Psoas muscle (tissue), 8 donors: Measurements from ENCODE around the gene SPATA31D4. TPM values are rescaled to one million over a fixed set of nuclear protein-coding genes. Genes with fewer than 3 reads are reported as not detected.
A peak's percentile ranks its signal among the peaks of the same experiment; 100 is the strongest.
"Not testable (repeated sequence)": the region's sequence is repeated elsewhere in the genome, so short reads cannot be mapped to it uniquely, and the experiment has no call there.

ENCODE experiments used
- ATAC-seq, 4 donors: fragments of 200-7000 bp; cut with Tn5 transposase; one replicate each; pipeline ENCODE4 v1.9.1; 2020; ENCODE audit warnings: moderate library complexity in 3 of 4, mild to moderate bottlenecking in 2 of 4
- DNase-seq, 2 donors: peaks; one replicate each; pipeline ENCODE4 v3.0.0-alpha.2; 2020
- H3K27ac ChIP-seq: fragments of 200-600 bp; one replicate; pipeline ENCODE4 v1.8.0; 2022
- H3K27me3 ChIP-seq, 3 donors: fragments of 200-600 bp in 1 of 3; one replicate each; pipeline versions ENCODE4 v1.6.1 to v1.8.0; 2013 to 2022; ENCODE audit warnings: low read length in 2 of 3, mild to moderate bottlenecking in 2 of 3, moderate library complexity in 1 of 3; ENCODE audit not compliant: insufficient read depth in 3 of 3
- H3K36me3 ChIP-seq, 2 donors: fragments of 200-600 bp in 1 of 2; one replicate each; pipeline versions ENCODE4 v1.6.1 to v1.8.0; 2013 to 2022; ENCODE audit warnings: low read depth in 1 of 2, mild to moderate bottlenecking in 1 of 2, moderate library complexity in 1 of 2; ENCODE audit not compliant: insufficient read depth in 1 of 2
- H3K4me1 ChIP-seq: fragments of 200-600 bp; one replicate; pipeline ENCODE4 v1.8.0; 2022
- H3K4me3 ChIP-seq: fragments of 200-600 bp; one replicate; pipeline ENCODE4 v1.8.0; 2022; ENCODE audit warnings: mild to moderate bottlenecking
- H3K9me3 ChIP-seq: fragments of 200-600 bp; one replicate; pipeline ENCODE4 v1.8.0; 2022
- CTCF ChIP-seq: fragments of 200-600 bp; IDR thresholded peaks from one replicate; pipeline ENCODE4 v1.8.0; 2022; ENCODE audit warnings: antibody characterized with exemption
- WGBS, 3 donors: extraction: QIAGEN DNeasy Blood & Tissue Kit; methylation state at CpG; one replicate each; pipeline versions ENCODE4 v1.1.6 to v1.1.7; 2013; 5-methylcytosine and 5-hydroxymethylcytosine counted together
- intact Hi-C, 2 donors: fragments of 100-400 bp; cut with DNase I; formaldehyde crosslinking; loops; one replicate each; pipeline versions ENCODE4 v1.11.0 to v1.14.2; 2022
- long read RNA-seq, 2 donors: library from polyadenylated mRNA; unstranded; transcript quantifications; one replicate each; pipeline ENCODE4 v2.0.0, GENCODE V29; 2021
- polyA plus RNA-seq, 3 donors: library from polyadenylated mRNA; stranded (reverse); fragments of 200-250 nt; gene quantifications; one replicate each; pipeline ENCODE4 v1.2.3, GENCODE V29; 2013
- total RNA-seq, 4 donors: library from RNA; stranded (reverse); fragmentation: NEBNext Ultra II Directional in 2 of 4; extraction: Animal tissue kit (Norgen Biotek cat#: 25700) in 2 of 4; gene quantifications; one replicate each; pipeline versions ENCODE4 v1.2.1 to v1.2.4, GENCODE V29; 2021 to 2023
- donor health status: healthy with polysubstance abuse.
- donor health status: DM: no; HTN: no; CAD: no; lungs with moderate emphysema.
- donor health status: Bipolar disorder and iron deficiency.
- donor health status: healthy.
- donor health status: DM: yes; HTN: yes; CAD: no.
- donor health status: DM: no; HTN: no; CAD: no.
- donor health status: DM: no; HTN: no; CAD: no.
- donor health status: DM: yes; HTN: yes; CAD: no.

SPATA31D4 gene
- total RNA-seq, result not detected
- not detected for polyA plus RNA-seq
- long read RNA-seq, donor 1, result 0 reads
- long read RNA-seq, donor 2, result 0 reads

- H3K27ac ChIP-seq, H3K36me3 ChIP-seq, H3K4me3 ChIP-seq, DNase-seq, H3K9me3 ChIP-seq, intact Hi-C loops, H3K27me3 ChIP-seq, ATAC-seq, H3K4me1 ChIP-seq: not testable (repeated sequence)
- no CpG with 5 or more reads among the region's 3 CpGs for WGBS, 3 donors
Measured at GRCh38 chr9:81928305-81928704, at the start of gene SPATA31D4. Gene SPATA31D4, plus strand, starts transcription at chr9:81928428. Its CDS starts 86 bp downstream, at chr9:81928514.

- H3K27me3 ChIP-seq, result no peaks in the 10 kb centered on the region
- H3K36me3 ChIP-seq, result no peaks in the 10 kb centered on the region
- TF ChIP-seq CTCF, result no peak
- H3K9me3 ChIP-seq, result no peaks in the 10 kb centered on the region
- no peak overlapping the region for H3K27ac ChIP-seq
- 83 to 92% (median 89%) methylated on average over 2 of the region's 2 CpGs for WGBS, 3 donors
- no peak for ATAC-seq
- intact Hi-C loops, result no loop called here
- no peak overlapping the region for H3K4me3 ChIP-seq
- H3K4me1 ChIP-seq, result no peaks in the 10 kb centered on the region
- no peak for DNase-seq
Measured at GRCh38 chr9:81878530-81878929, 49.7 kb upstream of the SPATA31D4 start.

- H3K27me3 ChIP-seq, result no peaks in the 10 kb centered on the region
- peak in 1 of 4 donors; percentile 13 for ATAC-seq
- intact Hi-C loops, result no loop called here
- WGBS, 3 donors, result 13 to 29% (median 18%) methylated on average over 4 of the region's 4 CpGs
- no peak for TF ChIP-seq CTCF
- H3K4me3 ChIP-seq, result no peak overlapping the region
- DNase-seq, result no peak
- H3K36me3 ChIP-seq, result no peaks in the 10 kb centered on the region
- no peaks in the 10 kb centered on the region for H3K4me1 ChIP-seq
- H3K27ac ChIP-seq, result no peak overlapping the region
- H3K9me3 ChIP-seq, result no peaks in the 10 kb centered on the region
Measured at GRCh38 chr9:81879501-81879916, 48.7 kb upstream of the SPATA31D4 start.

- TF ChIP-seq CTCF, result no peak
- ATAC-seq, result no peak
- WGBS, 3 donors, result 36 to 60% (median 37%) methylated on average over 2 of the region's 2 CpGs
- no peak for DNase-seq
- H3K4me1 ChIP-seq, result no peaks in the 10 kb centered on the region
- H3K27me3 ChIP-seq, result no peaks in the 10 kb centered on the region
- no peak overlapping the region for H3K4me3 ChIP-seq
- no peak overlapping the region for H3K27ac ChIP-seq
- no peaks in the 10 kb centered on the region for H3K9me3 ChIP-seq
- intact Hi-C loops, result no loop called here
- H3K36me3 ChIP-seq, result no peaks in the 10 kb centered on the region
Measured at GRCh38 chr9:81885602-81886001, 42.6 kb upstream of the SPATA31D4 start.

GRCh38 chr9:81886665-81887064 lies 41.6 kb upstream of the SPATA31D4 start:
- WGBS, 3 donors, result 73 to 86% (median 76%) methylated on average over 1 of the region's 1 CpG
- Histone ChIP-seq H3K4me3 (no peak overlapping the region), H3K27me3 (no peaks in the 10 kb centered on the region), H3K4me1 (no peaks in the 10 kb centered on the region), H3K36me3 (no peaks in the 10 kb centered on the region), H3K27ac (no peak overlapping the region), H3K9me3 (no peaks in the 10 kb centered on the region)
- ATAC-seq, result no peak
- no peak for DNase-seq
- intact Hi-C loops, result no loop called here
- TF ChIP-seq CTCF, result no peak
